NCI-H1092 (cell line): ENCODE data around the gene CTU1.

Source experiments
- DNase-seq: peaks from one replicate; lab custom pipeline; 2025; lab: John Stamatoyannopoulos, UW

CTU1 gene

GRCh38 chr19:51082611-51083010, 25.6 kb downstream of the CTU1 start, which contains the start of gene KLK14:
Gene KLK14, minus strand, starts transcription at chr19:51082887. Its CDS starts 273 bp downstream, at chr19:51082614.
- DNase-seq: no peak

- DNase-seq: no peak
These were observed 26.7 kb downstream of the CTU1 start for GRCh38 chr19:51081476-51081875.

GRCh38 chr19:51079481-51080110, 28.6 kb downstream of the CTU1 start:
- DNase-seq: no peak

DNA sequence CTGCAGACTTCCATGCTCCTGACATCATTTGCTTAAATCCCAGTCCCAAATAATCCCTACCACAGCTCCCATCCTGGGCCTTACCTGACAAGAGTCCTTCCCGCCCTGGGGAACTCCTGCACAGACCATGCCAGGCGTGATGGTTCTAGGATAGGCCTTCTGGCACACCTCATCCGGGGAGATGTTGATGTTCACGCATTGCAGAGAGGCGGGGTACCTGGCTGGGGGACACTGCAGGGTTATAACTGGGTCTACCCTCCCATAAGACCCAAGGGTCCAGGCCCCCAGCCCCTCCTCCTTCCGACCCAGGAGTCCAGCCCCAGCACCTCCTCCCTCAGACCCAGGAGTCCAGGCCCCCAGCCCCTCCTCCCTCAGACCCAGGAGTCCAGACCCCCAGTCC, 29.5 kb downstream of the CTU1 start:
- no peak for DNase-seq

- no peak for DNase-seq
These were observed 30.1 kb downstream of the CTU1 start for GRCh38 chr19:51078104-51078503.

GRCh38 chr19:51076631-51077213, 31.5 kb downstream of the CTU1 start:
- no peak for DNase-seq

DNA sequence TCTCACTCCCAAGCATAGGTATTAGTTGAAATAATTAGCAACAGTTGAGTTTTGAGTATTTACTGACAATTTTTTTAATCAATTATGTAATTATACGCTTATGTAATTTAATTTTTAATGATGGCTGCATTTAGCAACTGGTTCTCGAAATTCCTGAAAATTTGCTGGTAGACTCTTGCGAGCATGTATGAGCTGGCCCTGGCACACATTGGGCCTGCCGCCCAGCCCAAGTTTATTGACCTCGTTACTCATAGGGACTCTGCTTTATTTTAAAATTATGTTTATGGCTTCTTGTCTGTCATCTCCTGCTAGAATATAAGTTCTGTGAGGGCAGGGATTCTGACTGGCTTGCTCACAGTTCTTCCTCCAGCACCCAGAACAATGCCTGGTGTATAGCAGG, 32.2 kb downstream of the CTU1 start:
- no peak for DNase-seq

DNA sequence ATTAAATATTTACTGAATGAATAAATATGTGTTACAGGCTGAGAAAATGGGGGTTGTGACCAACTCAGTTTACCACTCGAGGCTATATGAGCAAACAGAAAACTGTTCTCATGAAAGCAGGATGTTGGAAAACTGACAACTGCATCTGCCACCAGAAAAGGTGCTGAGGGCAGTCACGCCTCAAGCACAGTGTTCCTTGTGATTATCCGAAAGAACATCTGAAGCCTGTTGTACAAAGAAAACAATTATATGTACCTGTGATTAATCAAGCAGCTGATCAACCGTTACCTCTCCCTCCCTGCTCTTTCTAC, 37.2 kb downstream of the CTU1 start:
- no peak for DNase-seq

- DNase-seq: no peak
These were observed 37.7 kb downstream of the CTU1 start for GRCh38 chr19:51070334-51071094.

DNA sequence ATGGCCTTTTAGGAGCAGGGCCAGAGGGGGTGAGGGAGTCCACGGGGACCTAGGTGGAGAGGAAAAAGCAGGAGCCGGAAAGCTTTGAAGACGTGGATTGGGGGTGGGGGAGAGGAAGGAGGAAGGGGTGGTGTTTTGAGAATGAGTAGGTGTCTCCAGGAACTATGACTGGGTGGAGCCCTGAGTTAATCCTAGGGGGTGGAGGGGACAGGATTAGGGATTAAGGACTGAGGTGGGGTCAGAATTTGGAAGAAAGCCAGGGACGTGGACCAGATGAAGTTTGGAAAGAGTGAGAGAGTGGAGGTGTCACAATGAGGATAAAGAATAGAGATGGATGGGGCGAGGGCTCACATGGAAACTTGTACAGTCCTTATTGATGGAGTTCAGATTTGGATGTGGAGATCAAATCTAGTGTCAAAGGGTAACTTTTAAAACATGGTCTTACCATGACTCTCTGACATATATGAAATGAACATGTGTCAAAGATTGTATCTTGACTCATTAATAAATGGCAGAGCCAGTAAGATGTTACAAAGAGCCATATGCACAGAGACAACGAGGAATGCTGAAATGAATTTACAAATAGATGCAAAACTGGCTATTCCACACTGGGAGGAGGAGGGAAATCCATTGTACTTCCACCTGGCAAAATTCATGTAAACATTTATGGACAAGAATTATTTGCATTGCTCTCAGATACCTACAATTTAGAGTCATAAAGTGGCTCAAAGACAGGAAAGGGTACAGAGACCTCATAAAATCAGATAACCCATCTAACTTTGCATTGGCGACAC, 41.6 kb downstream of the CTU1 start:
- no peak for DNase-seq

- DNase-seq: no peak
These were observed 42.8 kb downstream of the CTU1 start for GRCh38 chr19:51065221-51065960.

- DNase-seq: no peak
These were observed 43.5 kb downstream of the CTU1 start, which contains the start of gene KLK13 for GRCh38 chr19:51064534-51065220. Gene KLK13, minus strand, starts transcription at chr19:51065092. Its CDS starts 25 bp downstream, at chr19:51065067.

DNA sequence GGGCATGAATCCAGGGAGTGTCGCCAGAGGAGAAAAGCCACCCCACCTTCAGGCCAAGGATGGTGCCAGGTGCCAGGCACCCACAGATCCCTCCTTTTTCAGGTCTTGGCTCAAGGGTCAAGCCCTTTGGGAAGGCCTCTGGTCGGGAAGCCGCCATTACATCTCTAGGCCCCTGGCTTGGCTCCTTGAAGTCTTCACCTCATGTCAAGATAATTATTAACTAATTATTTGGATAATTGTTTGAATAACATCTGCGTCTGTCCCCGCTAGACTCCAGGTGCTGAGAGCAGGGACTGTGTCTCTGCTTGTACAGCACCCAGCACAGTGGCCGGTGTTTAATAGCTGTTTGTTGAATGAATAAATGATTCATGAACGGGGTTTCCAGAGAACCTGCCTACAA, 44.5 kb downstream of the CTU1 start:
- DNase-seq: no peak

DNA sequence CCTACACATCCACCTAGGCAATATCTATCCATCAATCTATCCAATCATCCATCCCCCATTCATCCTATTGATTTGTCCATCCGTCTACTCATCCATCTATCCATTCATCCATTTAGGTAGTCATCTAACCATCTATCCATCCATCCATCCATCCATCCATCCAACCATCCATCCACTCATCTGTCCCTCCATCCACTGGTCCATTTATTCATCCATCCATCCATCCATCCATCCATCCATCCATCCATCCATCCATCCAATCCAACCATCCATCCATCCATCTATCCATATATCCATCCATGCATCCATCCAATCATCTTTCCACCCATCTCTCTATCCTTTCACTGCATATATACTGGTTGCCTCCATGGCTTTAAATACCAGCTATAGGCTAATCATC, 47.2 kb downstream of the CTU1 start:
- DNase-seq: no peak

- DNase-seq: no peak
These were observed 47.9 kb downstream of the CTU1 start for GRCh38 chr19:51060336-51060735.

GRCh38 chr19:51059715-51060114, 48.5 kb downstream of the CTU1 start:
- no peak for DNase-seq

DNA sequence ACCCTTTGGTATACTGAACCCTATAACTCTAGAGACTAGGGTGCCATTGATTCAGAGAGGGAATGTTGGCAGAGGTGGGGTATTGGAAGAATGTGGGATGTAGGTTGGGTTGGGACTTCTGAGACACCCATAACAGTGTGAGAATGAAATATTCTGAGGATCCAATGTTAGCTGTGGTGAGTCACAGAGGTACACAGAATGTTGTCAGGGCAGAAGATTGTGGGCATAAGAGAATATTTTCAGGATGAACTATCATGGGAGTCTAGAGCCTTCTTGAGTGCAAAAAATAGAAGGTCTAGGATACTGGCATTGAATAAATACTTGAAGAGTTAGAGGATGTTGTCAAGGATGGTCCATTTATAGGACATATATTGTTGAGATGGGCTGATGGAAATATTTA, 52.3 kb downstream of the CTU1 start:
- DNase-seq: no peak
